Astrocyte (in vitro differentiated cells and primary cell): ENCODE data around the gene RPL3. TPM values are rescaled to one million over a fixed set of nuclear protein-coding genes. Genes with fewer than 3 reads are reported as not detected.

Experiments used
- DNase-seq: peaks from one replicate; pipeline ENCODE4 v3.0.0-alpha.2; 2010; ENCODE audit warnings: low read depth
- FAIRE-seq: peaks from 2 replicates; lab custom pipeline; 2011; peaks lifted over from hg19 to GRCh38; lab: Jason Lieb, UNC
- H2AFZ ChIP-seq: 2 replicates; pipeline ENCODE4 v1.6.0; 2012; ENCODE audit warnings: low read depth, low read length, inconsistent platforms
- H3K27ac ChIP-seq: 2 replicates; pipeline ENCODE4 v1.5.1; 2011; ENCODE audit warnings: low read depth, low read length, inconsistent platforms
- H3K27me3 ChIP-seq: 2 replicates; pipeline ENCODE4 v1.6.0; 2011; ENCODE audit warnings: low read length, inconsistent platforms; ENCODE audit not compliant: insufficient read depth
- H3K36me3 ChIP-seq: 2 replicates; pipeline ENCODE4 v1.5.1; 2011; ENCODE audit warnings: low read length, inconsistent platforms; ENCODE audit not compliant: insufficient read depth
- H3K4me1 ChIP-seq: 2 replicates; pipeline ENCODE4 v1.5.1; 2011; ENCODE audit warnings: low read length, inconsistent platforms; ENCODE audit not compliant: insufficient read depth
- H3K4me2 ChIP-seq: 2 replicates; pipeline ENCODE4 v1.6.0; 2012; ENCODE audit warnings: low read length, inconsistent platforms
- H3K4me3 ChIP-seq: 2 replicates; pipeline ENCODE4 v1.5.1; 2011; ENCODE audit warnings: low read depth, mild to moderate bottlenecking, low read length, inconsistent platforms; ENCODE audit not compliant: insufficient read depth
- H3K79me2 ChIP-seq: 2 replicates; pipeline ENCODE4 v1.6.0; 2012; ENCODE audit warnings: mild to moderate bottlenecking, low read length, inconsistent platforms; ENCODE audit not compliant: insufficient read depth
- H3K9ac ChIP-seq: 2 replicates; pipeline ENCODE4 v1.6.0; 2012; ENCODE audit warnings: mild to moderate bottlenecking, low read length, inconsistent platforms
- H3K9me3 ChIP-seq: 2 replicates; pipeline ENCODE4 v1.5.1; 2012; ENCODE audit warnings: low read depth, mild to moderate bottlenecking, low read length, inconsistent platforms; ENCODE audit not compliant: insufficient read depth
- H4K20me1 ChIP-seq: 2 replicates; pipeline ENCODE4 v1.6.0; 2012; ENCODE audit warnings: low read length, inconsistent platforms; ENCODE audit not compliant: insufficient read depth
- H3K27ac Mint-ChIP-seq: one replicate; pipeline ENCODE4 v1.8.0; 2021; ENCODE audit warnings: mild to moderate bottlenecking, mixed read lengths; ENCODE audit not compliant: unreplicated experiment
- H3K27me3 Mint-ChIP-seq: one replicate; pipeline ENCODE4 v1.8.0; 2021; ENCODE audit warnings: low read depth, mixed read lengths; ENCODE audit not compliant: unreplicated experiment
- H3K36me3 Mint-ChIP-seq: one replicate; pipeline ENCODE4 v1.8.0; 2021; ENCODE audit warnings: low read depth, mixed read lengths; ENCODE audit not compliant: unreplicated experiment
- H3K4me1 Mint-ChIP-seq: one replicate; pipeline ENCODE4 v1.8.0; 2021; ENCODE audit warnings: low read depth, mixed read lengths; ENCODE audit not compliant: unreplicated experiment
- H3K4me3 Mint-ChIP-seq: one replicate; pipeline ENCODE4 v1.8.0; 2021; ENCODE audit warnings: mild to moderate bottlenecking, moderate library complexity, mixed read lengths; ENCODE audit not compliant: unreplicated experiment
- H3K9me3 Mint-ChIP-seq: one replicate; pipeline ENCODE4 v1.8.0; 2021; ENCODE audit warnings: mild to moderate bottlenecking, mixed read lengths; ENCODE audit not compliant: unreplicated experiment
- EZH2 ChIP-seq: IDR thresholded peaks from 2 replicates; pipeline ENCODE4 v1.6.1; 2012; ENCODE audit warnings: mild to moderate bottlenecking, low read length, inconsistent platforms; ENCODE audit not compliant: insufficient read depth
- total RNA-seq: library from RNA; stranded (reverse); gene quantifications from 2 replicates; pipeline ENCODE4 v1.2.1, GENCODE V29; 2021
- TF ChIP-seq, protein P1 (sequence below): IDR thresholded peaks from 2 replicates; pipeline ENCODE4 v1.5.1; 2011; ENCODE audit warnings: low read depth, mild to moderate bottlenecking, inconsistent platforms, low read length, moderate library complexity; ENCODE audit not compliant: insufficient read depth

The RPL3 gene
- total RNA-seq, 1 donor from 2014 or later: 1,182 TPM

DNA sequence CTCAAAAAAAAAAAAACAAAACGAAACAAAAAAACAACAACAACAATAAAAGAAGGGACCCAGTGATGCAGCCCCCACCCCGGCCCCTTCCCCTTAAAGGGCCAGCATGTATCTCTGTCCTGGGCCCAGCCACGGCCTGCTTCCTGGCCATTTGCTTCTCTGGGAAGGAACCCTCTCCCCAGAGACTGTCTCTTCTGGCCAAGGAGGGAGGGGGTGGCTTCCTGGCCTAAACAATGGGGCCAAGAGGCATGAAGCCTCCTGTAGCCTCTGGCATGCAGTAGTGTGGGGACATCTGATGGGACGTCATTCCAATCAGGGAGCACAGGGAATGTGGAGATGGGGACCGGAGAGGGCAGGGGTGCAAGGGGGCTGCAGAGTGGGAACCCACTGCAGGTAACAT, 49.1 kb downstream of the RPL3 start:
- Histone ChIP-seq H3K9me3 (peaks cover 3% of the 10 kb centered on the region), H3K4me2 (no peak overlapping the region), H3K4me3 (no peak overlapping the region), H3K79me2 (no peaks in the 10 kb centered on the region), H2AFZ (no peak overlapping the region), H3K36me3 (no peaks in the 10 kb centered on the region), H3K27me3 (no peaks in the 10 kb centered on the region), H3K9ac (no peak overlapping the region), H3K27ac (no peak overlapping the region), H3K4me1 (peaks cover 5% of the 10 kb centered on the region), H4K20me1 (no peaks in the 10 kb centered on the region)
- DNase-seq (no peak), FAIRE-seq (no peak)
- Mint-ChIP-seq H3K4me3 (no peak overlapping the region), H3K36me3 (no peaks in the 10 kb centered on the region), H3K27me3 (peaks cover 2% of the 10 kb centered on the region), H3K27ac (no peak overlapping the region), H3K9me3 (peaks cover 8% of the 10 kb centered on the region), H3K4me1 (peaks cover 3% of the 10 kb centered on the region)
- no peak for TF ChIP-seq EZH2
- TF ChIP-seq, protein P1, sequence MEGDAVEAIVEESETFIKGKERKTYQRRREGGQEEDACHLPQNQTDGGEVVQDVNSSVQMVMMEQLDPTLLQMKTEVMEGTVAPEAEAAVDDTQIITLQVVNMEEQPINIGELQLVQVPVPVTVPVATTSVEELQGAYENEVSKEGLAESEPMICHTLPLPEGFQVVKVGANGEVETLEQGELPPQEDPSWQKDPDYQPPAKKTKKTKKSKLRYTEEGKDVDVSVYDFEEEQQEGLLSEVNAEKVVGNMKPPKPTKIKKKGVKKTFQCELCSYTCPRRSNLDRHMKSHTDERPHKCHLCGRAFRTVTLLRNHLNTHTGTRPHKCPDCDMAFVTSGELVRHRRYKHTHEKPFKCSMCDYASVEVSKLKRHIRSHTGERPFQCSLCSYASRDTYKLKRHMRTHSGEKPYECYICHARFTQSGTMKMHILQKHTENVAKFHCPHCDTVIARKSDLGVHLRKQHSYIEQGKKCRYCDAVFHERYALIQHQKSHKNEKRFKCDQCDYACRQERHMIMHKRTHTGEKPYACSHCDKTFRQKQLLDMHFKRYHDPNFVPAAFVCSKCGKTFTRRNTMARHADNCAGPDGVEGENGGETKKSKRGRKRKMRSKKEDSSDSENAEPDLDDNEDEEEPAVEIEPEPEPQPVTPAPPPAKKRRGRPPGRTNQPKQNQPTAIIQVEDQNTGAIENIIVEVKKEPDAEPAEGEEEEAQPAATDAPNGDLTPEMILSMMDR: no peak

- Mint-ChIP-seq H3K27me3 (peaks cover 2% of the 10 kb centered on the region), H3K4me3 (no peak overlapping the region), H3K36me3 (no peaks in the 10 kb centered on the region), H3K9me3 (peaks cover 8% of the 10 kb centered on the region), H3K4me1 (peaks cover 3% of the 10 kb centered on the region), H3K27ac (no peak overlapping the region)
- Histone ChIP-seq H3K79me2 (no peaks in the 10 kb centered on the region), H3K4me3 (no peak overlapping the region), H3K4me1 (peaks cover 5% of the 10 kb centered on the region), H3K27me3 (no peaks in the 10 kb centered on the region), H3K4me2 (no peak overlapping the region), H3K9ac (no peak overlapping the region), H3K27ac (no peak overlapping the region), H4K20me1 (no peaks in the 10 kb centered on the region), H3K36me3 (no peaks in the 10 kb centered on the region), H3K9me3 (peaks cover 3% of the 10 kb centered on the region), H2AFZ (no peak overlapping the region)
- no peak for FAIRE-seq
- no peak for DNase-seq
- TF ChIP-seq, protein P1: no peak
- TF ChIP-seq EZH2: no peak
Observed at GRCh38 chr22:39269095-39269790, 50.2 kb downstream of the RPL3 start.

DNA sequence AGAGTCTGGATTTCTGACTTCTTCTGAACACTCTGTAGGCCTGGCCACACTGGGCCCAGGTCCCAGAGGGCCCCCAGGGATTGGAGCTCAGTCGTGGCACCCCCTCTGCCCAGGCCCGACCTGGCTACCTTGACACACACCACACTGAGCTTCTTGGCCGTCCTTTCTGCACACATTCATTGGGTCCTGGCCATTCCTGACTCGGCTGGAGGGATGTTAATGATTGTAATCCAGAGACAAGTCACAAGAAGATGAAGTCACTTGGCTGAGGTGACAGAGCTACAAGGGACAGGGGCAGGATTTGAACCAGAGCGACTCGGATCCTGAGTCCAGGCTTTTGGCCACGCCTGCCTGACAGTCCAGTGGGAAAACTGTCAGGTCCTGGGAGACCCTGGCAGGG, 50.8 kb downstream of the RPL3 start:
- Mint-ChIP-seq H3K27ac (no peak overlapping the region), H3K36me3 (no peaks in the 10 kb centered on the region)

More for the DNA sequence above, 50.8 kb downstream of the RPL3 start:
- Histone ChIP-seq H3K4me2 (no peak overlapping the region), H4K20me1 (no peaks in the 10 kb centered on the region), H3K4me1 (peaks cover 5% of the 10 kb centered on the region), H3K79me2 (no peaks in the 10 kb centered on the region), H3K36me3 (no peaks in the 10 kb centered on the region), H3K9ac (no peak overlapping the region), H3K9me3 (peaks cover 3% of the 10 kb centered on the region), H3K4me3 (no peak overlapping the region), H3K27ac (no peak overlapping the region), H2AFZ (no peak overlapping the region), H3K27me3 (no peaks in the 10 kb centered on the region)
- H3K9me3 Mint-ChIP-seq: peaks cover 8% of the 10 kb centered on the region
- H3K27me3 Mint-ChIP-seq: peaks cover 2% of the 10 kb centered on the region
- DNase-seq (no peak), FAIRE-seq (no peak)
- TF ChIP-seq, protein P1: no peak
- TF ChIP-seq EZH2: no peak
- H3K4me1 Mint-ChIP-seq: peaks cover 3% of the 10 kb centered on the region
- H3K4me3 Mint-ChIP-seq: no peak overlapping the region
